DOHH2 (cell line): ENCODE measurements around the gene NGLY1.

ENCODE experiments used
- H3F3A ChIP-seq: fragments of 200-600 bp; sonication (generic), shearing (Covaris generic); 2 replicates; pipeline ENCODE4 v1.6.0; 2016; ENCODE audit warnings: antibody characterized with exemption, mild to moderate bottlenecking; ENCODE audit not compliant: control insufficient read depth, insufficient read depth
- H3K27ac ChIP-seq: fragments of 200-600 bp; sonication (generic); 2 replicates; pipeline ENCODE4 v1.5.1; 2014; ENCODE audit warnings: low read depth, mild to moderate bottlenecking, low read length, moderate library complexity
- H3K27me3 ChIP-seq: fragments of 200-600 bp; sonication (generic); 2 replicates; pipeline ENCODE4 v1.6.1; 2014; ENCODE audit warnings: mild to moderate bottlenecking, low read length, mixed read lengths; ENCODE audit not compliant: control insufficient read depth
- H3K36me3 ChIP-seq: fragments of 200-600 bp; sonication (generic); 2 replicates; pipeline ENCODE4 v1.6.1; 2014; ENCODE audit warnings: mild to moderate bottlenecking, low read length, moderate library complexity, mixed read lengths; ENCODE audit not compliant: control insufficient read depth
- H3K4me1 ChIP-seq: fragments of 200-600 bp; sonication (generic); 2 replicates; pipeline ENCODE4 v1.6.1; 2014; ENCODE audit warnings: mild to moderate bottlenecking, low read length, mixed read lengths; ENCODE audit not compliant: control insufficient read depth
- H3K4me2 ChIP-seq: fragments of 200-600 bp; sonication (generic); 2 replicates; pipeline ENCODE4 v1.6.0; 2014; ENCODE audit warnings: mild to moderate bottlenecking, low read length, moderate library complexity
- H3K4me3 ChIP-seq: fragments of 200-600 bp; sonication (generic); 2 replicates; pipeline ENCODE4 v1.5.1; 2014; ENCODE audit warnings: mild to moderate bottlenecking, low read length, mixed read lengths
- H3K79me2 ChIP-seq: fragments of 200-600 bp; sonication (generic); 2 replicates; pipeline ENCODE4 v1.6.1; 2014; ENCODE audit warnings: mild to moderate bottlenecking, low read length, mixed read lengths; ENCODE audit not compliant: control insufficient read depth
- H3K9me2 ChIP-seq: fragments of 200-600 bp; sonication (generic); replicated peaks from 2 replicates; pipeline ENCODE4 v1.6.1; 2014; ENCODE audit warnings: mild to moderate bottlenecking, low read length, mixed read lengths; ENCODE audit not compliant: control insufficient read depth
- H3K9me3 ChIP-seq: fragments of 200-600 bp; sonication (generic); 2 replicates; pipeline ENCODE4 v1.6.1; 2014; ENCODE audit warnings: antibody characterized with exemption, low read length, mixed read lengths; ENCODE audit not compliant: control insufficient read depth, insufficient read depth
- H4K20me1 ChIP-seq: fragments of 200-600 bp; sonication (generic); 2 replicates; pipeline ENCODE4 v1.6.0; 2014; ENCODE audit warnings: low read depth, mild to moderate bottlenecking, antibody characterized with exemption, low read length, moderate library complexity; ENCODE audit not compliant: control insufficient read depth, insufficient read depth
- CTCF ChIP-seq: fragments of 200-600 bp; sonication (generic); IDR thresholded peaks from one replicate; pipeline ENCODE4 v1.5.1; 2014; ENCODE audit warnings: antibody characterized with exemption, mild to moderate bottlenecking, low read depth, low read length; ENCODE audit not compliant: poor library complexity, severe bottlenecking
- EZH2phosphoT487 ChIP-seq: fragments of 200-600 bp; sonication (generic); IDR thresholded peaks from 2 replicates; pipeline ENCODE4 v1.6.1; 2017; ENCODE audit warnings: borderline replicate concordance, mild to moderate bottlenecking, antibody characterized with exemption, low read length, moderate library complexity, mixed read lengths

NGLY1 gene

GRCh38 chr3:25686766-25687165 is 96.5 kb downstream of the NGLY1 start:
- TF ChIP-seq CTCF, result no peak
- TF ChIP-seq EZH2phosphoT487, result no peak
- H3K27me3 ChIP-seq, result peaks cover 5% of the 10 kb centered on the region; the same call in 1 of the 2 replicates
- H3K4me1 ChIP-seq, result no peaks in the 10 kb centered on the region
- H3K9me3 ChIP-seq, result no peaks in the 10 kb centered on the region
- H3K27ac ChIP-seq, result no peak overlapping the region
- no peaks in the 10 kb centered on the region for H3F3A ChIP-seq
- H4K20me1 ChIP-seq, result no peaks in the 10 kb centered on the region
- no peak overlapping the region for H3K4me2 ChIP-seq
- H3K79me2 ChIP-seq, result no peaks in the 10 kb centered on the region
- H3K9me2 ChIP-seq, result no peaks in the 10 kb centered on the region
- H3K36me3 ChIP-seq, result no peaks in the 10 kb centered on the region
- no peak overlapping the region for H3K4me3 ChIP-seq

- Histone ChIP-seq H3K27me3 (no peaks in the 10 kb centered on the region), H3K4me1 (no peaks in the 10 kb centered on the region), H3K36me3 (no peaks in the 10 kb centered on the region), H3K27ac (no peak overlapping the region), H3F3A (no peaks in the 10 kb centered on the region), H4K20me1 (no peaks in the 10 kb centered on the region), H3K4me3 (no peak overlapping the region), H3K9me3 (no peaks in the 10 kb centered on the region), H3K79me2 (no peaks in the 10 kb centered on the region), H3K4me2 (no peak overlapping the region), H3K9me2 (no peaks in the 10 kb centered on the region)
- no peak for TF ChIP-seq EZH2phosphoT487
- no peak for TF ChIP-seq CTCF
Observed at GRCh38 chr3:25683882-25684281, 99.4 kb downstream of the NGLY1 start.

GRCh38 chr3:25683410-25683809 is 99.8 kb downstream of the NGLY1 start:
- no peak overlapping the region for H3K4me2 ChIP-seq

More at GRCh38 chr3:25683410-25683809, 99.8 kb downstream of the NGLY1 start:
- Histone ChIP-seq H3K36me3 (no peaks in the 10 kb centered on the region), H3K9me3 (no peaks in the 10 kb centered on the region), H3K4me3 (no peak overlapping the region), H3K79me2 (no peaks in the 10 kb centered on the region), H3K9me2 (no peaks in the 10 kb centered on the region), H3F3A (no peaks in the 10 kb centered on the region), H3K27me3 (no peaks in the 10 kb centered on the region), H3K4me1 (no peaks in the 10 kb centered on the region), H4K20me1 (no peaks in the 10 kb centered on the region), H3K27ac (no peak overlapping the region)
- no peak for TF ChIP-seq CTCF
